Neural cell (in vitro differentiated cells): ENCODE measurements around the gene CBX8. TPM values are rescaled to one million over a fixed set of nuclear protein-coding genes. Genes with fewer than 3 reads are reported as not detected.
A peak's percentile ranks its signal among the peaks of the same experiment; 100 is the strongest.

ENCODE experiments used
- H2AFZ ChIP-seq: fragments of 200-600, 300-800 bp; sonication (generic), shearing (Covaris generic); 2 replicates; pipeline ENCODE4 v1.6.0; 2014; ENCODE audit warnings: low read depth, mild to moderate bottlenecking, antibody characterized with exemption, low read length, moderate library complexity
- H3F3A ChIP-seq: fragments of 200-600 bp; shearing (Covaris generic); 2 replicates; pipeline ENCODE4 v1.6.1; 2016; ENCODE audit warnings: mild to moderate bottlenecking, moderate library complexity, mixed read lengths, antibody characterized with exemption, low read length; ENCODE audit not compliant: insufficient read depth, poor library complexity, severe bottlenecking
- H3K27ac ChIP-seq: fragments of 200-600, 300-800 bp; sonication (generic), shearing (Covaris generic); 2 replicates; pipeline ENCODE4 v1.5.1; 2014; ENCODE audit warnings: mild to moderate bottlenecking, low read length, moderate library complexity
- H3K27me3 ChIP-seq: fragments of 300-800, 200-600 bp; sonication (generic), shearing (Covaris generic); 2 replicates; pipeline ENCODE4 v1.6.0; 2014; ENCODE audit warnings: mild to moderate bottlenecking, low read depth, low read length, moderate library complexity; ENCODE audit not compliant: insufficient read depth
- H3K36me3 ChIP-seq: fragments of 300-800, 200-600 bp; sonication (generic), shearing (Covaris generic); 2 replicates; pipeline ENCODE4 v1.5.1; 2014; ENCODE audit warnings: mild to moderate bottlenecking, antibody characterized with exemption, low read length, moderate library complexity; ENCODE audit not compliant: insufficient read depth
- H3K4me2 ChIP-seq: fragments of 300-800, 200-600 bp; sonication (generic), shearing (Covaris generic); 2 replicates; pipeline ENCODE4 v1.6.0; 2014; ENCODE audit warnings: mild to moderate bottlenecking, low read length
- H3K4me3 ChIP-seq: fragments of 300-800, 200-600 bp; sonication (generic), shearing (Covaris generic); 2 replicates; pipeline ENCODE4 v1.5.1; 2014; ENCODE audit warnings: mild to moderate bottlenecking, low read length, moderate library complexity
- H3K79me2 ChIP-seq: fragments of 200-600 bp; shearing (Covaris generic); replicated peaks from 2 replicates; pipeline ENCODE4 v1.6.0; 2014; ENCODE audit warnings: mild to moderate bottlenecking, low read length, moderate library complexity; ENCODE audit not compliant: insufficient read depth
- H3K9ac ChIP-seq: fragments of 300-800, 200-600 bp; sonication (generic), shearing (Covaris generic); 2 replicates; pipeline ENCODE4 v1.6.1; 2016; ENCODE audit warnings: mild to moderate bottlenecking, low read length, mixed read lengths
- H3K9me2 ChIP-seq: fragments of 200-600 bp; shearing (Covaris generic); 2 replicates; pipeline ENCODE4 v1.6.1; 2016; ENCODE audit warnings: mild to moderate bottlenecking, low read length, mixed read lengths; ENCODE audit not compliant: insufficient read depth
- H3K9me3 ChIP-seq: fragments of 200-600, 300-800 bp; sonication (generic), shearing (Covaris generic); 2 replicates; pipeline ENCODE4 v1.6.1; 2016; ENCODE audit warnings: mild to moderate bottlenecking, mixed run types, low read length, moderate library complexity, mixed read lengths
- H4K20me1 ChIP-seq: fragments of 200-600 bp; shearing (Covaris generic); 2 replicates; pipeline ENCODE4 v1.6.1; 2016; ENCODE audit warnings: mild to moderate bottlenecking, mixed run types; ENCODE audit not compliant: insufficient read depth
- CTCF ChIP-seq: fragments of 450-650 bp; IDR thresholded peaks from 2 replicates; pipeline ENCODE4 v1.5.1; 2014; ENCODE audit warnings: antibody characterized with exemption, mild to moderate bottlenecking, moderate library complexity; ENCODE audit not compliant: poor library complexity, severe bottlenecking
- EP300 ChIP-seq: fragments of 450-650 bp; conservative IDR thresholded peaks from 2 replicates; pipeline ENCODE4 v1.6.1; 2014; ENCODE audit warnings: antibody characterized with exemption, mild to moderate bottlenecking, moderate library complexity; ENCODE audit not compliant: poor library complexity, severe bottlenecking
- EZH2 ChIP-seq: fragments of 200-600, 300-800 bp; shearing (Covaris generic), sonication (generic); IDR thresholded peaks from 2 replicates; pipeline ENCODE4 v1.6.1; 2014; ENCODE audit warnings: antibody characterized with exemption, low read length, borderline replicate concordance, mild to moderate bottlenecking; ENCODE audit not compliant: insufficient read depth, poor library complexity, severe bottlenecking
- MXI1 ChIP-seq: fragments of 450-650 bp; conservative IDR thresholded peaks from 2 replicates; pipeline ENCODE4 v1.6.1; 2014; ENCODE audit warnings: antibody characterized with exemption, mild to moderate bottlenecking; ENCODE audit not compliant: poor library complexity, severe bottlenecking
- POLR2AphosphoS5 ChIP-seq: IDR thresholded peaks from 2 replicates; pipeline ENCODE4 v1.6.1; 2012
- RAD21 ChIP-seq: fragments of 450-650 bp; conservative IDR thresholded peaks from 2 replicates; pipeline ENCODE4 v1.6.1; 2014; ENCODE audit warnings: antibody characterized with exemption, mild to moderate bottlenecking, moderate library complexity
- REST ChIP-seq: IDR thresholded peaks from 2 replicates; pipeline ENCODE4 v1.6.1; 2012; ENCODE audit warnings: borderline replicate concordance
- SMC3 ChIP-seq: fragments of 450-650 bp; conservative IDR thresholded peaks from 2 replicates; pipeline ENCODE4 v1.6.1; 2014; ENCODE audit warnings: antibody characterized with exemption, mild to moderate bottlenecking, moderate library complexity; ENCODE audit not compliant: poor library complexity
- TAF1 ChIP-seq: IDR thresholded peaks from 2 replicates; pipeline ENCODE4 v1.6.1; 2012; ENCODE audit warnings: low read depth
- polyA plus RNA-seq: library from polyadenylated mRNA; depleted of rRNA; stranded (reverse); fragments of >200 nt; gene quantifications from 2 replicates; pipeline ENCODE4 v1.2.3, GENCODE V29; 2014

The CBX8 gene
- polyA plus RNA-seq, 1 donor from 2014 or later, result 15.4 TPM

- TF ChIP-seq TAF1 (no peak), CTCF (no peak), EZH2 (no peak), POLR2AphosphoS5 (no peak), RAD21 (no peak), REST (no peak), EP300 (no peak), MXI1 (no peak), SMC3 (no peak)
- Histone ChIP-seq H3K36me3 (no peaks in the 10 kb centered on the region), H4K20me1 (peaks cover 46% of the 10 kb centered on the region)
Measured at GRCh38 chr17:79833110-79833450, 36.2 kb upstream of the CBX8 start.

GRCh38 chr17:79832218-79833109 lies 35.6 kb upstream of the CBX8 start:
- peaks cover 39% of the 10 kb centered on the region for H3K79me2 ChIP-seq
- H3K4me2 ChIP-seq, result peak overlapping the region; percentile 62
- peak overlapping the region; percentile 44 for H3K9ac ChIP-seq
- no peak for TF ChIP-seq CTCF
- TF ChIP-seq TAF1, result no peak
- no peak for TF ChIP-seq POLR2AphosphoS5
- peak overlapping the region; percentile 83 for H3K4me3 ChIP-seq
- no peaks in the 10 kb centered on the region for H3K9me2 ChIP-seq
- H3K27ac ChIP-seq, result no peak overlapping the region
- no peak overlapping the region for H2AFZ ChIP-seq
- peaks cover 18% of the 10 kb centered on the region for H3K27me3 ChIP-seq
- H3K36me3 ChIP-seq, result no peaks in the 10 kb centered on the region
- H3F3A ChIP-seq, result peaks cover 3% of the 10 kb centered on the region
- no peaks in the 10 kb centered on the region for H3K9me3 ChIP-seq
- H4K20me1 ChIP-seq, result peaks cover 40% of the 10 kb centered on the region

More at GRCh38 chr17:79833110-79833450, 36.2 kb upstream of the CBX8 start:
- Histone ChIP-seq H3K4me3 (peak overlapping the region; percentile 83), H3K9ac (peak overlapping the region; percentile 44), H2AFZ (no peak overlapping the region), H3K79me2 (peaks cover 43% of the 10 kb centered on the region), H3K27me3 (peaks cover 18% of the 10 kb centered on the region), H3K9me2 (no peaks in the 10 kb centered on the region), H3K27ac (no peak overlapping the region), H3F3A (peaks cover 3% of the 10 kb centered on the region), H3K9me3 (no peaks in the 10 kb centered on the region), H3K4me2 (peak overlapping the region; percentile 62)
